H1 (cell line): Measurements from ENCODE around the gene SHROOM2. TPM values are rescaled to one million over a fixed set of nuclear protein-coding genes. Genes with fewer than 3 reads are reported as not detected.

ENCODE experiments used
- CTCF ChIA-PET: fragments of 300-600 bp; sonication (Branson Sonifier 250); formaldehyde crosslinking; loops from one replicate; lab custom pipeline; 2021; ENCODE audit not compliant: partially characterized antibody; lab: Charles Lee
- POLR2A ChIA-PET: fragments of 300-600 bp; sonication (Branson Sonifier 250); formaldehyde crosslinking; loops from one replicate; lab custom pipeline; 2021; ENCODE audit warnings: inconsistent platforms; ENCODE audit not compliant: partially characterized antibody; lab: Charles Lee
- DNase-seq, 2 experiments: peaks; one replicate each; pipeline versions ENCODE4 v3.0.0 to v3.0.0-alpha.2; 2010 to 2022; ENCODE audit warnings: low spot score in 2 of 2, low read depth in 1 of 2, mixed read lengths in 1 of 2
- FAIRE-seq: peaks from 2 replicates; lab custom pipeline; 2011; peaks lifted over from hg19 to GRCh38; lab: Jason Lieb, UNC
- H2AFZ ChIP-seq: 2 replicates; pipeline ENCODE4 v1.8.1; 2012; ENCODE audit warnings: low read length, inconsistent platforms
- H2AK5ac ChIP-seq: 2 replicates; pipeline ENCODE4 v1.6.1; 2013; ENCODE audit warnings: low read depth, low read length
- H2BK120ac ChIP-seq: replicated peaks from 2 replicates; pipeline ENCODE3; 2013; ENCODE audit warnings: low read depth, low read length, inconsistent platforms
- H2BK12ac ChIP-seq: 2 replicates; pipeline ENCODE4 v1.6.1; 2013; ENCODE audit warnings: low read depth, low read length
- H2BK15ac ChIP-seq: 2 replicates; pipeline ENCODE4 v1.6.1; 2013; ENCODE audit warnings: low read length
- H2BK20ac ChIP-seq: 2 replicates; pipeline ENCODE4 v1.6.1; 2013; ENCODE audit warnings: low read length
- H2BK5ac ChIP-seq: 2 replicates; pipeline ENCODE4 v1.6.1; 2013; ENCODE audit warnings: low read depth, low read length
- H3K14ac ChIP-seq: 2 replicates; pipeline ENCODE4 v1.6.1; 2013; ENCODE audit warnings: inconsistent platforms; ENCODE audit not compliant: insufficient read length
- H3K18ac ChIP-seq: 2 replicates; pipeline ENCODE4 v1.6.1; 2013; ENCODE audit warnings: low read length; ENCODE audit errors: extremely low read depth
- H3K23ac ChIP-seq: 2 replicates; pipeline ENCODE4 v1.6.1; 2013; ENCODE audit warnings: inconsistent platforms; ENCODE audit not compliant: insufficient read length
- H3K23me2 ChIP-seq: 2 replicates; pipeline ENCODE4 v1.6.1; 2013; ENCODE audit warnings: low read depth, low read length
- H3K27ac ChIP-seq: 2 replicates; pipeline ENCODE4 v1.6.1; 2011; ENCODE audit warnings: low read depth, low read length, inconsistent platforms
- H3K27me3 ChIP-seq, 4 experiments: replicated peaks in 1 of 4; 1 replicate in 1 of 4; 2 replicates in 3 of 4; pipeline versions ENCODE4 v1.6.1 to v1.8.1; 2011 to 2013; ENCODE audit warnings: low read length in 3 of 4, mild to moderate bottlenecking in 3 of 4, inconsistent platforms in 2 of 4, mixed read lengths in 2 of 4, moderate library complexity in 1 of 4; ENCODE audit not compliant: control insufficient read depth in 3 of 4, insufficient read depth in 3 of 4; ENCODE audit errors: extremely low read depth in 1 of 4
- H3K36me3 ChIP-seq, 4 experiments: 2 replicates each; pipeline versions ENCODE4 v1.6.1 to v1.8.1; 2011 to 2013; ENCODE audit warnings: mild to moderate bottlenecking in 4 of 4, low read length in 3 of 4, moderate library complexity in 2 of 4, control low read depth in 1 of 4, inconsistent platforms in 1 of 4; ENCODE audit not compliant: insufficient read depth in 4 of 4, control insufficient read depth in 2 of 4
- H3K4ac ChIP-seq: replicated peaks from 2 replicates; pipeline ENCODE3; 2013; ENCODE audit warnings: low read length, low read depth, mixed read lengths, inconsistent platforms; ENCODE audit not compliant: insufficient read length
- H3K4me1 ChIP-seq, 4 experiments: replicated peaks in 1 of 4; 1 replicate in 1 of 4; 2 replicates in 3 of 4; pipeline versions ENCODE4 v1.6.1 to v1.8.1; 2011 to 2013; ENCODE audit warnings: low read length in 3 of 4, inconsistent platforms in 2 of 4, mixed read lengths in 1 of 4; ENCODE audit not compliant: insufficient read depth in 4 of 4, control insufficient read depth in 3 of 4
- H3K4me2 ChIP-seq, 2 experiments: 2 replicates each; pipeline versions ENCODE4 v1.6.1 to v1.8.1; 2011 to 2013; ENCODE audit warnings: low read depth in 2 of 2, low read length in 2 of 2, control low read depth in 1 of 2, inconsistent platforms in 1 of 2, mild to moderate bottlenecking in 1 of 2; ENCODE audit not compliant: insufficient read depth in 1 of 2
- H3K4me3 ChIP-seq, 4 experiments: fragments of 200-600, 300-600 bp in 1 of 4; sonication (generic), shearing (Covaris generic), sonication (Bioruptor Twin) in 1 of 4; 2 replicates each; pipeline versions ENCODE4 v1.5.1 to v1.8.1; 2011 to 2016; ENCODE audit warnings: low read length in 4 of 4, low read depth in 3 of 4, control low read depth in 2 of 4, inconsistent platforms in 2 of 4, mild to moderate bottlenecking in 2 of 4, mixed read lengths in 1 of 4, moderate library complexity in 1 of 4; ENCODE audit not compliant: insufficient read depth in 2 of 4; ENCODE audit errors: extremely low read depth in 1 of 4
- H3K56ac ChIP-seq: replicated peaks from 2 replicates; pipeline ENCODE3; 2013; ENCODE audit warnings: low read depth, mild to moderate bottlenecking, mixed read lengths, low read length, inconsistent platforms; ENCODE audit not compliant: insufficient read length
- H3K79me1 ChIP-seq: 2 replicates; pipeline ENCODE4 v1.6.1; 2013; ENCODE audit warnings: low read depth, low read length, control low read depth
- H3K79me2 ChIP-seq, 2 experiments: 2 replicates each; pipeline versions ENCODE4 v1.6.1 to v1.8.1; 2012 to 2013; ENCODE audit warnings: low read length in 2 of 2, mild to moderate bottlenecking in 2 of 2, inconsistent platforms in 1 of 2; ENCODE audit not compliant: insufficient read depth in 2 of 2, control insufficient read depth in 1 of 2
- H3K9ac ChIP-seq, 4 experiments: replicated peaks in 1 of 4; 1 replicate in 1 of 4; 2 replicates in 3 of 4; pipeline versions ENCODE4 v1.6.1 to v1.8.1; 2011 to 2013; ENCODE audit warnings: low read depth in 3 of 4, low read length in 3 of 4, control low read depth in 2 of 4, mild to moderate bottlenecking in 2 of 4, moderate library complexity in 2 of 4, inconsistent platforms in 1 of 4; ENCODE audit errors: extremely low read depth in 1 of 4
- H3K9me3 ChIP-seq, 2 experiments: 2 replicates each; pipeline versions ENCODE4 v1.6.1 to v1.8.1; 2012 to 2013; ENCODE audit warnings: mild to moderate bottlenecking in 2 of 2, moderate library complexity in 2 of 2, control low read depth in 1 of 2, inconsistent platforms in 1 of 2, low read depth in 1 of 2, low read length in 1 of 2, mixed read lengths in 1 of 2; ENCODE audit not compliant: insufficient read depth in 2 of 2
- H4K20me1 ChIP-seq, 2 experiments: replicated peaks in 1 of 2; 2 replicates each; pipeline versions ENCODE3 to v1.8.1; 2011 to 2013; ENCODE audit warnings: inconsistent platforms in 2 of 2, low read length in 2 of 2, mild to moderate bottlenecking in 1 of 2; ENCODE audit not compliant: insufficient read depth in 2 of 2, control insufficient read depth in 1 of 2
- H4K5ac ChIP-seq: 2 replicates; pipeline ENCODE4 v1.6.1; 2013; ENCODE audit warnings: low read length, low read depth, mixed read lengths, inconsistent platforms; ENCODE audit not compliant: insufficient read length
- H4K8ac ChIP-seq: 2 replicates; pipeline ENCODE4 v1.8.0; 2013; ENCODE audit warnings: mild to moderate bottlenecking, moderate library complexity, low read length, inconsistent platforms; ENCODE audit not compliant: insufficient read depth; ENCODE audit errors: extremely low read depth
- H4K91ac ChIP-seq: replicated peaks from 2 replicates; pipeline ENCODE3; 2013; ENCODE audit warnings: low read length, mixed read lengths, inconsistent platforms; ENCODE audit not compliant: insufficient read length
- SUZ12 ChIP-seq: fragments of 200-600 bp; sonication (generic); IDR thresholded peaks from 2 replicates; pipeline ENCODE4 v1.6.1; 2012; ENCODE audit warnings: mild to moderate bottlenecking, inconsistent platforms, low read length, moderate library complexity, mixed read lengths
- WGBS, 2 experiments: shearing (Covaris generic) in 1 of 2; methylation state at CpG; one replicate each; pipeline versions ENCODE4 v1.1.6 to v1.1.7; 2013 to 2015; ENCODE audit warnings: low lambda C conversion rate in 2 of 2, mixed read lengths in 2 of 2, inconsistent platforms in 1 of 2, low coverage in 1 of 2, missing lambda C conversion rate in 1 of 2; ENCODE audit not compliant: insufficient replicate concordance in 2 of 2, insufficient coverage in 1 of 2, insufficient read length in 1 of 2; ENCODE audit errors: extremely low coverage in 1 of 2, missing lambda C conversion rate in 1 of 2; 5-methylcytosine and 5-hydroxymethylcytosine counted together
- polyA plus RNA-seq, 7 experiments: library from polyadenylated mRNA; depleted of rRNA in 3 of 7; stranded (reverse) in 5 of 7; unstranded in 2 of 7; fragments of >200 nt in 5 of 7; fragments of 200-250 nt in 2 of 7; gene quantifications; 1 replicate in 5 of 7; 2 replicates in 1 of 7; 4 replicates in 1 of 7; pipeline versions ENCODE4 v1.2.1 to v1.2.3, GENCODE V29; 2011 to 2013; ENCODE audit warnings: missing spikeins in 2 of 7, mixed read lengths in 2 of 7
- total RNA-seq: library from RNA; stranded (reverse); fragmentation: NEBNext Ultra II Directional; extraction: Animal tissue kit (Norgen Biotek cat#: 25700); gene quantifications from 2 replicates; pipeline ENCODE4 v1.2.1, GENCODE V29; 2021

SHROOM2 gene
- total and polyA plus RNA-seq, 2 of the 8 experiments (the other 6 are each of a cell fraction or from before 2014, with no cell fraction given): 3.4 to 14.2 TPM

DNA sequence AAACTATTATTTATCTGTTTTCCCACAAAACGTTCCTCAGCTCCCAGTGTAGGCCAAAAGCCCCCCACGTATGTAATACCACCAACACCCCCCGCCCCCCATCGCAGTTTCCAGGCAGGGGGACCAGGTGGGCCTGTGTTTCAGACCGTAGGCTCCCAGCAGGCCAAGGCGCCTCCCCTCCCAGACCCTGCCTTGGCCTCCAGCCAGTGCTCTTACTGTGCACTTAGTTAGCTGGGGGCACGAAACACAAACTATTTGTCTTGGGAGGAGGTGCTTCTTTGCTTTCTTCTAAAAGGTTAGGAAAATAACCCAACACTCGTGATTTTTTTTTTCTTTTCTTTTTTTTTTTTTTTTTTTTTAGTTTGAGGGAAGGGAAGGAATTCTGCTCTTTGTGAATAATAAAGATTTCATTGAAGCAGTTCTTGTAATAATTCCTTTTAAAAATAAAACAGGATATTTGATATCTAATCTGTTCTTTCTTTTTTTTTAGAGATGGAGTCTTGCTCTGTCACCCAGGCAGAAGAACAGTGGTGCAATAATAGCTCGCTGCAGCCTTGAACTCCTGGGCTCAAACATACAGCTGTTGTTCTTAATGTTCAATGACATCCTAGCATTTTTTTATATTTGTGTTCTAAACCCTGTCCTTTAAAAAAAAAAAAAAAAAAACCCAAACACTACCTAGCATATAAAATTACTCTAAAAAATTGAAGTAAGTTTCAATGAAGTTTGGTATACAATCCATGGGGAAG, 98.0 kb downstream of the SHROOM2 start:
- H3K56ac ChIP-seq: no peak overlapping the region
- no peak overlapping the region for H3K14ac ChIP-seq
- no peak overlapping the region for H4K91ac ChIP-seq
- CTCF ChIA-PET: interaction anchor here (0.7 to 3.4 kb wide), 9 partner anchors 11 to 237 kb away, joined by 3 to 16 read pairs (median 4); no protein-coding TSS in a partner anchor
- no peak for TF ChIP-seq SUZ12
- TF ChIP-seq, all 59 proteins: peak for 0
- H3K4me2 ChIP-seq: no peak overlapping the region
- no peak overlapping the region for H3K9ac ChIP-seq
- no peak overlapping the region for H2BK12ac ChIP-seq
- no peak overlapping the region for H3K18ac ChIP-seq
- POLR2A ChIA-PET: no interaction called here
- no peak overlapping the region for H3K4ac ChIP-seq
- H3K36me3 ChIP-seq: no peaks in the 10 kb centered on the region; a peak in 1 of 8 replicates
- no peaks in the 10 kb centered on the region for H3K9me3 ChIP-seq
- no peak overlapping the region for H3K4me3 ChIP-seq
- no peak overlapping the region for H2BK15ac ChIP-seq
- DNase-seq (no peak), FAIRE-seq (no peak)
- H2AFZ ChIP-seq: no peak overlapping the region
- H2BK120ac ChIP-seq: no peak overlapping the region
- no peaks in the 10 kb centered on the region for H3K23me2 ChIP-seq
- no peak overlapping the region for H2BK20ac ChIP-seq
- H3K23ac ChIP-seq: no peak overlapping the region
- H4K8ac ChIP-seq: no peak overlapping the region
- no peak overlapping the region for H3K27ac ChIP-seq
- H3K79me1 ChIP-seq: no peaks in the 10 kb centered on the region
- no peak overlapping the region for H2BK5ac ChIP-seq
- no peaks in the 10 kb centered on the region for H3K27me3 ChIP-seq
- H4K5ac ChIP-seq: no peak overlapping the region
- H3K79me2 ChIP-seq: no peaks in the 10 kb centered on the region; a peak in 1 of 4 replicates
- no peaks in the 10 kb centered on the region for H3K4me1 ChIP-seq
- no peak overlapping the region for H2AK5ac ChIP-seq
- no peaks in the 10 kb centered on the region for H4K20me1 ChIP-seq
- WGBS, 2 experiments: 84% methylated on average over 7 of the region's 9 CpGs; no CpG with 5 or more reads in 1 of the 2 experiments
